GM12873 (cell line): ENCODE measurements around the gene WWC1.

ENCODE experiments used
- TF ChIP-seq, protein P1 (sequence below): IDR thresholded peaks from 2 replicates; pipeline ENCODE4 v1.5.1; 2012; ENCODE audit warnings: low read depth, mild to moderate bottlenecking, moderate library complexity, low read length, control low read depth; ENCODE audit not compliant: insufficient read depth; ENCODE audit errors: missing control alignments

The WWC1 gene

GRCh38 chr5:168427224-168427623 is 135.8 kb downstream of the WWC1 start:
- TF ChIP-seq, protein P1, sequence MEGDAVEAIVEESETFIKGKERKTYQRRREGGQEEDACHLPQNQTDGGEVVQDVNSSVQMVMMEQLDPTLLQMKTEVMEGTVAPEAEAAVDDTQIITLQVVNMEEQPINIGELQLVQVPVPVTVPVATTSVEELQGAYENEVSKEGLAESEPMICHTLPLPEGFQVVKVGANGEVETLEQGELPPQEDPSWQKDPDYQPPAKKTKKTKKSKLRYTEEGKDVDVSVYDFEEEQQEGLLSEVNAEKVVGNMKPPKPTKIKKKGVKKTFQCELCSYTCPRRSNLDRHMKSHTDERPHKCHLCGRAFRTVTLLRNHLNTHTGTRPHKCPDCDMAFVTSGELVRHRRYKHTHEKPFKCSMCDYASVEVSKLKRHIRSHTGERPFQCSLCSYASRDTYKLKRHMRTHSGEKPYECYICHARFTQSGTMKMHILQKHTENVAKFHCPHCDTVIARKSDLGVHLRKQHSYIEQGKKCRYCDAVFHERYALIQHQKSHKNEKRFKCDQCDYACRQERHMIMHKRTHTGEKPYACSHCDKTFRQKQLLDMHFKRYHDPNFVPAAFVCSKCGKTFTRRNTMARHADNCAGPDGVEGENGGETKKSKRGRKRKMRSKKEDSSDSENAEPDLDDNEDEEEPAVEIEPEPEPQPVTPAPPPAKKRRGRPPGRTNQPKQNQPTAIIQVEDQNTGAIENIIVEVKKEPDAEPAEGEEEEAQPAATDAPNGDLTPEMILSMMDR, result no peak

GRCh38 chr5:168428552-168428951 is 137.1 kb downstream of the WWC1 start:
- TF ChIP-seq, protein P1, result no peak

DNA sequence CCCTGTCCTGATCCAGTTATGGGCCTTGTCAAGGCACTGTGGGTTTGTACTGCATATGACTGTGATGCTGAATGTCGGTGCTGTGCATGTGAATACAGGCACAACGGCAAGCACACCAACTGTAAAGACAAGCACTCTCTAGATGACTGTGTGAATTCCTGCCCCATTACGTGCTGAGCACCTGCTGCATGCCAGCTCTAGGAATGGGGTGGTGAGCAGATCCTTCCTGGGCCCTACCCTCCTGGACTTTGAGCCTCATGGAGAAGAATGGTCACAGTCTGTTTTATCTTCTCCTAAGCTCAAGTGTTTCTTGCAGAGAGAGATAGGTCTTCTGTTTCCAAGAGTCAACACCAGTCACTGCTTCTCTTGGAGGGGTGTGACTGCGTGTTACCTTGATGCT is 138.9 kb downstream of the WWC1 start:
- TF ChIP-seq, protein P1, result no peak

- TF ChIP-seq, protein P1, result no peak
These were observed 141.5 kb downstream of the WWC1 start for GRCh38 chr5:168432903-168433302.

- TF ChIP-seq, protein P1, result no peak
These were observed 142.6 kb downstream of the WWC1 start for GRCh38 chr5:168434001-168434400.

DNA sequence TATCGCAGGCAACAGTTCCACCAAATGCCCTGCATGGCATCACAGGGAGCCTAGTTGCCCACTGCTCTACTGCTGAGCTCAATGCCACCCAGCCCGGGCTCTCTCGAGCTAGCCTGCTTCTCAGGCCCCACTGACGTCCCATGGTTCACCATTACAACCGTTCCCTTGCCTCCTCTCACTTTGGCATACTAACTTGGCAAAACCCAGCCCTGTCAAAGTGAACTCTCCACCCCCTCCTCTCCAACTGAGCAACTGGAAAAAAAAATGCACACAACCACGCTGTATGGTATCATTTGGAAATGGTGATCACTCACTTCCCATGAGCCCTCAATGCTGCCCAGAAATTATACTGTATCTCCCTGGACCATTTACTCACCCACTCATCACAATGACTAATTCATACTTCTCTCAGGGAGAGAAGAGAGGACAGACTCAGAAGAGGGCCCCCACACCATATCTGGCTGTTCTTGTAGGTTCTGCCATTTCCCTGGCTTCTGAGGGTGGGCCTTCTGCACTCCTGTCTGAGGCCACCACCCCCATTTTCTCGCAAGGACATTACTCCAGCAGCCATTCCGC is 143.4 kb downstream of the WWC1 start:
- TF ChIP-seq, protein P1, result no peak

GRCh38 chr5:168438349-168438748 is 146.9 kb downstream of the WWC1 start:
- TF ChIP-seq, protein P1, result no peak
